Measurements from ENCODE around the gene PHYHIPL. TPM values are rescaled to one million over a fixed set of nuclear protein-coding genes. Genes with fewer than 3 reads are reported as not detected.

The PHYHIPL gene
- total and polyA plus RNA-seq, 2 of the 8 experiments (the other 6 are each of a cell fraction or from before 2014, with no cell fraction given): 0.23 to 0.48 TPM

DNA sequence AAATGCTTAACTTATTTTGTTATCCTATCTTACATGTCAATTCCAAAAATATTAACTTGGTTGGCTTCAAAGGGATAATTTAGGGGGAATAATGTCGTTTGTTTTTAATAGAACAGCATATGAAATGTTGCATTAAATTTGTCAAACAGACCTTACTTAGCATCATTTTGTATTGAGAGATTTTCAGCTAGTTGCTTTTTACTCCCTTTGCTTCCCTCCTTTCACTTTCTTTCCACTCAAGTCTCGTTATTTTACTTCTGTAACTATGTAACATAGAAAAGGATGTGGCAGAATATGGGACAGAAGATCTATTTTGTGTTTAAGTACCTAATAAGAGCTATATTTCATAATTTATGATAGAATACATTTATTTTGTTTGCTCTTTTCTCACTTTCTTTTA is 2.6 kb downstream of the PHYHIPL start:
- H3K4me3 ChIP-seq (ENCODE audit: extremely low read depth in 1 of 4, insufficient read depth in 2 of 4, low read depth in 3 of 4, low read length in 4 of 4): no peak overlapping the region
- H3K9ac ChIP-seq (replicated peaks in 1 of 4; ENCODE audit: extremely low read depth in 1 of 4, low read depth in 3 of 4, low read length in 3 of 4): no peak overlapping the region
- no peak overlapping the region for H3K56ac ChIP-seq (replicated peaks; ENCODE audit: insufficient read length, low read depth, low read length)
- no peak overlapping the region for H2BK12ac ChIP-seq (ENCODE audit: low read depth, low read length)
- H3K79me2 ChIP-seq (ENCODE audit: control insufficient read depth in 1 of 2, insufficient read depth in 2 of 2, low read length in 2 of 2): no peaks in the 10 kb centered on the region
- no peaks in the 10 kb centered on the region for H3K9me3 ChIP-seq (ENCODE audit: insufficient read depth in 2 of 2, low read depth in 1 of 2, low read length in 1 of 2)
- no peak overlapping the region for H4K91ac ChIP-seq (replicated peaks; ENCODE audit: insufficient read length, low read length)
- TF ChIP-seq BCL11A (IDR thresholded peaks at IDR 0.05; ENCODE audit: low read depth in 2 of 2, low read length in 2 of 2) (no peak), EP300 (IDR thresholded peaks at IDR 0.05; ENCODE audit: borderline replicate concordance in 1 of 2, low read depth in 2 of 2, low read length in 2 of 2) (no peak), SIN3A (conservative IDR thresholded peaks at IDR 0.05 in 1 of 2, IDR thresholded peaks at IDR 0.05 in 1 of 2; ENCODE audit: low read depth in 1 of 2, low read length in 2 of 2) (no peak), EGR1 (IDR thresholded peaks at IDR 0.05; ENCODE audit: borderline replicate concordance, low read depth, low read length) (no peak), CEBPB (IDR thresholded peaks at IDR 0.05; ENCODE audit: low read depth, low read length) (no peak), RFX5 (IDR thresholded peaks at IDR 0.05; ENCODE audit: borderline replicate concordance, low read depth, low read length) (no peak), MAFK (IDR thresholded peaks at IDR 0.05; ENCODE audit: low read depth, low read length) (no peak), POU5F1 (IDR thresholded peaks at IDR 0.05; ENCODE audit: low read depth, low read length) (no peak)
- TF ChIP-seq, protein P1, sequence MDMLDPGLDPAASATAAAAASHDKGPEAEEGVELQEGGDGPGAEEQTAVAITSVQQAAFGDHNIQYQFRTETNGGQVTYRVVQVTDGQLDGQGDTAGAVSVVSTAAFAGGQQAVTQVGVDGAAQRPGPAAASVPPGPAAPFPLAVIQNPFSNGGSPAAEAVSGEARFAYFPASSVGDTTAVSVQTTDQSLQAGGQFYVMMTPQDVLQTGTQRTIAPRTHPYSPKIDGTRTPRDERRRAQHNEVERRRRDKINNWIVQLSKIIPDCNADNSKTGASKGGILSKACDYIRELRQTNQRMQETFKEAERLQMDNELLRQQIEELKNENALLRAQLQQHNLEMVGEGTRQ (IDR thresholded peaks at IDR 0.05; ENCODE audit: low read length): no peak
- TF ChIP-seq, protein P2, sequence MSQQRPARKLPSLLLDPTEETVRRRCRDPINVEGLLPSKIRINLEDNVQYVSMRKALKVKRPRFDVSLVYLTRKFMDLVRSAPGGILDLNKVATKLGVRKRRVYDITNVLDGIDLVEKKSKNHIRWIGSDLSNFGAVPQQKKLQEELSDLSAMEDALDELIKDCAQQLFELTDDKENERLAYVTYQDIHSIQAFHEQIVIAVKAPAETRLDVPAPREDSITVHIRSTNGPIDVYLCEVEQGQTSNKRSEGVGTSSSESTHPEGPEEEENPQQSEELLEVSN (IDR thresholded peaks at IDR 0.05): no peak
- no peak overlapping the region for H3K23ac ChIP-seq (ENCODE audit: insufficient read length)
- H3K27me3 ChIP-seq (replicated peaks in 1 of 4; ENCODE audit: control insufficient read depth in 3 of 4, extremely low read depth in 1 of 4, insufficient read depth in 3 of 4, low read length in 3 of 4): peaks cover 7 to 36% (median 25%) of the 10 kb centered on the region in 4 experiments
- no peak overlapping the region for H2AK5ac ChIP-seq (ENCODE audit: low read depth, low read length)
- H4K5ac ChIP-seq (ENCODE audit: insufficient read length, low read depth, low read length): no peak overlapping the region
- H2BK5ac ChIP-seq (ENCODE audit: low read depth, low read length): no peak overlapping the region
- H2BK15ac ChIP-seq (ENCODE audit: low read length): no peak overlapping the region
- no peak overlapping the region for H4K8ac ChIP-seq (ENCODE audit: extremely low read depth, insufficient read depth, low read length)
- H3K14ac ChIP-seq (ENCODE audit: insufficient read length): no peak overlapping the region
- no peak overlapping the region for H3K4ac ChIP-seq (replicated peaks; ENCODE audit: insufficient read length, low read depth, low read length)
- no peak for DNase-seq (ENCODE audit: low read depth in 1 of 2, low spot score in 2 of 2)
- POLR2A ChIA-PET (ENCODE audit: partially characterized antibody): no interaction called here
- H2BK120ac ChIP-seq (replicated peaks; ENCODE audit: low read depth, low read length): no peak overlapping the region
- WGBS, 2 experiments (ENCODE audit: extremely low coverage in 1 of 2, insufficient coverage in 1 of 2, insufficient read length in 1 of 2, insufficient replicate concordance in 2 of 2, low coverage in 1 of 2, low lambda C conversion rate in 2 of 2, missing lambda C conversion rate in 1 of 2): 82% methylated on average over 2 of the region's 2 CpGs; no CpG with 5 or more reads in 1 of the 2 experiments
- FAIRE-seq: no peak
- H3K4me2 ChIP-seq (ENCODE audit: insufficient read depth in 1 of 2, low read depth in 2 of 2, low read length in 2 of 2): no peak overlapping the region
- no peak overlapping the region for H2AFZ ChIP-seq (ENCODE audit: low read length)
- peaks cover 0 to 3% of the 10 kb centered on the region in 2 experiments for H4K20me1 ChIP-seq (replicated peaks in 1 of 2; ENCODE audit: control insufficient read depth in 1 of 2, insufficient read depth in 2 of 2, low read length in 2 of 2)
- H3K27ac ChIP-seq (ENCODE audit: low read depth, low read length): no peak overlapping the region
- no peaks in the 10 kb centered on the region for H3K36me3 ChIP-seq (ENCODE audit: control insufficient read depth in 2 of 4, insufficient read depth in 4 of 4, low read length in 3 of 4)
- H3K4me1 ChIP-seq (replicated peaks in 1 of 4; ENCODE audit: control insufficient read depth in 3 of 4, insufficient read depth in 4 of 4, low read length in 3 of 4): peaks cover 0 to 6% (median 4%) of the 10 kb centered on the region in 4 experiments; a peak in 5 of 7 replicates
- peaks cover 3% of the 10 kb centered on the region; the same call in 1 of the 2 replicates for H3K23me2 ChIP-seq (ENCODE audit: low read depth, low read length)
- no peak overlapping the region for H2BK20ac ChIP-seq (ENCODE audit: low read length)
- no peak overlapping the region for H3K18ac ChIP-seq (ENCODE audit: extremely low read depth, low read length)
- CTCF ChIA-PET (ENCODE audit: partially characterized antibody): interaction anchor here (0.9 to 3.4 kb wide), 2 partner anchors 136 to 226 kb away, joined by 3 to 17 read pairs; no protein-coding TSS in a partner anchor
- no peaks in the 10 kb centered on the region for H3K79me1 ChIP-seq (ENCODE audit: low read depth, low read length)
